Measurements from ENCODE around the gene RNF151. TPM values are rescaled to one million over a fixed set of nuclear protein-coding genes. Genes with fewer than 3 reads are reported as not detected.
A peak's percentile ranks its signal among the peaks of the same experiment; 100 is the strongest.

Gene RNF151
- total RNA-seq, 2 experiments from 2014 or later, result not detected

GRCh38 chr16:1958715-1959268 is 7.9 kb upstream of the RNF151 start:
- POLR2A ChIA-PET, result interaction anchor here (1.4 kb wide), 1 partner anchor 16 kb away, joined by 4 read pairs; the partner anchor contains the start of gene MSRB1

GRCh38 chr16:1959269-1960039 is 7.2 kb upstream of the RNF151 start, which contains the start of gene NDUFB10:
Gene NDUFB10 (plus strand): TSS chr16:1959538. CDS start chr16:1959625, 87 bp downstream.
- no peaks in the 10 kb centered on the region for H3K27me3 Mint-ChIP-seq
- H3K9me3 Mint-ChIP-seq, result no peaks in the 10 kb centered on the region
- peaks cover 41% of the 10 kb centered on the region for H3K36me3 Mint-ChIP-seq (ENCODE audit: low read depth)
- DNase-seq, result peak; percentile 81 to 96 (median 92)
- Histone ChIP-seq H3K27ac (ENCODE audit: low read depth in 1 of 2, low read length in 2 of 2) (peak within 1 kb of the TSS; percentile 66 to 72), H3K4me3 (ENCODE audit: low read length) (peak within 1 kb of the TSS; percentile 94), H3K27me3 (ENCODE audit: control insufficient read depth in 1 of 2, insufficient read depth in 2 of 2, low read length in 2 of 2) (no peaks in the 10 kb centered on the region), H3K9me3 (ENCODE audit: control insufficient read depth in 1 of 2, insufficient read depth in 1 of 2, low read length in 2 of 2) (no peaks in the 10 kb centered on the region), H3K4me1 (ENCODE audit: insufficient read depth, low read length) (peaks cover 55% of the 10 kb centered on the region), H3K36me3 (ENCODE audit: insufficient read depth, low read length) (peaks cover 34% of the 10 kb centered on the region)
- ChIA-PET CTCF (interaction anchor here (1.2 to 2.0 kb wide), 2 partner anchors 44 to 181 kb away, joined by 3 to 10 read pairs; no protein-coding TSS in a partner anchor), POLR2A (interaction anchor here (0.7 to 5.0 kb wide), 2 partner anchors 12 to 196 kb away, joined by 4 to 31 read pairs; partner anchors contain the start of genes TBL3 and TRAF7)
- peak within 1 kb of the TSS; percentile 91 for H3K4me3 Mint-ChIP-seq
- peaks cover 42% of the 10 kb centered on the region for H3K4me1 Mint-ChIP-seq (ENCODE audit: low read depth)
- ATAC-seq (ENCODE audit: poor library complexity), result peak; percentile 86
- H3K27ac Mint-ChIP-seq, result peak within 1 kb of the TSS; percentile 98
- peak; percentile 83 for TF ChIP-seq CTCF (IDR thresholded peaks at IDR 0.05)
- intact Hi-C loops (cut with DNase I, micrococcal nuclease), result loop anchor here in 1 of 2 experiments (1.0 to 10.0 kb wide), 4 partner anchors 49 to 1265 kb away; partner anchors contain the start of genes NTHL1, TSC2, WDR24 and ZNF598

More at GRCh38 chr16:1958715-1959268, 7.9 kb upstream of the RNF151 start:
- Mint-ChIP-seq H3K27me3 (no peaks in the 10 kb centered on the region), H3K36me3 (ENCODE audit: low read depth) (peaks cover 35% of the 10 kb centered on the region), H3K4me3 (peak overlapping the region; percentile 81), H3K9me3 (no peaks in the 10 kb centered on the region), H3K27ac (peak overlapping the region; percentile 58), H3K4me1 (ENCODE audit: low read depth) (peaks cover 37% of the 10 kb centered on the region)
- Histone ChIP-seq H3K4me3 (ENCODE audit: low read length) (peak overlapping the region; percentile 31), H3K4me1 (ENCODE audit: insufficient read depth, low read length) (peaks cover 51% of the 10 kb centered on the region), H3K27ac (ENCODE audit: low read depth in 1 of 2, low read length in 2 of 2) (no peak overlapping the region), H3K36me3 (ENCODE audit: insufficient read depth, low read length) (peaks cover 31% of the 10 kb centered on the region), H3K27me3 (ENCODE audit: control insufficient read depth in 1 of 2, insufficient read depth in 2 of 2, low read length in 2 of 2) (no peaks in the 10 kb centered on the region), H3K9me3 (ENCODE audit: control insufficient read depth in 1 of 2, insufficient read depth in 1 of 2, low read length in 2 of 2) (no peaks in the 10 kb centered on the region)
- peak in 1 of 14 experiments; percentile 43 for DNase-seq
- CTCF ChIA-PET, result interaction anchor here (1.2 kb wide), 1 partner anchor 181 kb away, joined by 3 read pairs; no protein-coding TSS in a partner anchor
- no peak for ATAC-seq (ENCODE audit: poor library complexity)
- intact Hi-C loops (cut with DNase I, micrococcal nuclease), result loop anchor here in 1 of 2 experiments (1.0 to 5.0 kb wide), 2 partner anchors 89 to 195 kb away; partner anchors contain the start of genes NTHL1 and TSC2
- no peak for TF ChIP-seq CTCF (IDR thresholded peaks at IDR 0.05)
